IMR-90 (cell line): ENCODE data around the gene OPCML. TPM values are rescaled to one million over a fixed set of nuclear protein-coding genes. Genes with fewer than 3 reads are reported as not detected.

Experiments used
- ATAC-seq: fragments of 200-7000 bp; cut with Tn5 transposase; 2 replicates; pipeline ENCODE4 v1.9.1; 2020; ENCODE audit warnings: low read depth, mild to moderate bottlenecking, moderate library complexity
- BruUV-seq: library from RNA; stranded (reverse); fragments of 400-500 nt; replicated peaks from 2 replicates; lab custom pipeline; 2021; lab: Mats Ljungman, UMichigan
- CTCF ChIA-PET: fragments of 300-600 bp; formaldehyde crosslinking; extraction: SDS; loops from one replicate; lab custom pipeline; 2021; ENCODE audit warnings: antibody characterized with exemption; lab: Yijun Ruan, JAX
- POLR2A ChIA-PET: fragments of 300-600 bp; sonication (Branson Sonifier 250); formaldehyde crosslinking; loops from one replicate; lab custom pipeline; 2022; ENCODE audit warnings: antibody characterized with exemption; ENCODE audit not compliant: unreplicated experiment; lab: Charles Lee
- DNase-seq: peaks from one replicate; pipeline ENCODE4 v3.0.0; 2013
- H2AFZ ChIP-seq: replicated peaks from 2 replicates; pipeline ENCODE3; 2013; ENCODE audit warnings: low read length, mild to moderate bottlenecking; ENCODE audit not compliant: poor library complexity
- H2AK5ac ChIP-seq: 2 replicates; pipeline ENCODE4 v1.6.1; 2013; ENCODE audit warnings: low read depth, low read length, inconsistent platforms
- H2AK9ac ChIP-seq: replicated peaks from 2 replicates; pipeline ENCODE3; 2013; ENCODE audit warnings: mild to moderate bottlenecking, low read depth, low read length, moderate library complexity; ENCODE audit not compliant: poor library complexity
- H2BK120ac ChIP-seq: 2 replicates; pipeline ENCODE4 v1.6.1; 2013; ENCODE audit warnings: low read depth, low read length, inconsistent platforms
- H2BK15ac ChIP-seq: 3 replicates; pipeline ENCODE4 v1.6.1; 2013; ENCODE audit warnings: low read depth, low read length, inconsistent platforms
- H2BK20ac ChIP-seq: 2 replicates; pipeline ENCODE4 v1.6.1; 2013; ENCODE audit warnings: low read depth, mild to moderate bottlenecking, inconsistent platforms, low read length, moderate library complexity
- H2BK5ac ChIP-seq: 2 replicates; pipeline ENCODE4 v1.6.1; 2013; ENCODE audit warnings: mild to moderate bottlenecking, low read depth, low read length, inconsistent platforms; ENCODE audit not compliant: poor library complexity, severe bottlenecking
- H3K14ac ChIP-seq: replicated peaks from 2 replicates; pipeline ENCODE4 v1.6.1; 2013; ENCODE audit warnings: low read depth, low read length, inconsistent platforms
- H3K18ac ChIP-seq: 2 replicates; pipeline ENCODE4 v1.6.1; 2013; ENCODE audit warnings: low read depth, low read length, control low read depth
- H3K23ac ChIP-seq: 2 replicates; pipeline ENCODE4 v1.6.1; 2013; ENCODE audit warnings: low read depth, low read length, inconsistent platforms
- H3K27ac ChIP-seq: 2 replicates; pipeline ENCODE4 v1.5.1; 2013; ENCODE audit warnings: mild to moderate bottlenecking, control low read depth, low read length; ENCODE audit not compliant: insufficient read depth
- H3K27me3 ChIP-seq: 2 replicates; pipeline ENCODE4 v1.6.1; 2013; ENCODE audit warnings: low read length; ENCODE audit not compliant: control insufficient read depth, insufficient read depth
- H3K36me3 ChIP-seq: 2 replicates; pipeline ENCODE4 v1.6.1; 2013; ENCODE audit warnings: low read length, mixed read lengths; ENCODE audit not compliant: control insufficient read depth, insufficient read depth
- H3K4ac ChIP-seq: 2 replicates; pipeline ENCODE4 v1.6.1; 2013; ENCODE audit warnings: low read depth, low read length, inconsistent platforms
- H3K4me1 ChIP-seq: 2 replicates; pipeline ENCODE4 v1.6.1; 2013; ENCODE audit warnings: low read length, mixed read lengths; ENCODE audit not compliant: control insufficient read depth, insufficient read depth
- H3K4me2 ChIP-seq: 2 replicates; pipeline ENCODE4 v1.6.1; 2013; ENCODE audit warnings: low read depth, mild to moderate bottlenecking, control low read depth, low read length, moderate library complexity
- H3K4me3 ChIP-seq: 2 replicates; pipeline ENCODE4 v1.5.1; 2013; ENCODE audit warnings: low read depth, mild to moderate bottlenecking, control low read depth, low read length, moderate library complexity; ENCODE audit not compliant: insufficient read depth
- H3K56ac ChIP-seq: 2 replicates; pipeline ENCODE4 v1.6.1; 2013; ENCODE audit warnings: low read length, inconsistent platforms; ENCODE audit not compliant: insufficient read depth; ENCODE audit errors: extremely low read depth
- H3K79me1 ChIP-seq, 2 experiments: 2 replicates each; pipeline ENCODE4 v1.6.1; 2013; ENCODE audit warnings: low read length in 2 of 2, inconsistent platforms in 1 of 2, low read depth in 1 of 2
- H3K9ac ChIP-seq: 2 replicates; pipeline ENCODE4 v1.6.1; 2013; ENCODE audit warnings: low read depth, low read length, control low read depth
- H3K9me1 ChIP-seq: 2 replicates; pipeline ENCODE4 v1.6.1; 2013; ENCODE audit warnings: low read length, inconsistent platforms; ENCODE audit not compliant: insufficient read depth
- H3K9me3 ChIP-seq: 2 replicates; pipeline ENCODE4 v1.6.1; 2013; ENCODE audit warnings: low read length; ENCODE audit not compliant: control insufficient read depth, insufficient read depth
- H4K20me1 ChIP-seq: 2 replicates; pipeline ENCODE4 v1.6.1; 2013; ENCODE audit warnings: low read length, inconsistent platforms; ENCODE audit not compliant: insufficient read depth
- H4K5ac ChIP-seq: 2 replicates; pipeline ENCODE4 v1.6.1; 2013; ENCODE audit warnings: mild to moderate bottlenecking, low read depth, low read length, control low read depth
- H4K8ac ChIP-seq, 2 experiments: 2 replicates each; pipeline ENCODE4 v1.6.1; 2013; ENCODE audit warnings: low read depth in 2 of 2, low read length in 2 of 2, control low read depth in 1 of 2, inconsistent platforms in 1 of 2
- H4K91ac ChIP-seq: 2 replicates; pipeline ENCODE4 v1.6.1; 2013; ENCODE audit warnings: low read depth, low read length, inconsistent platforms; ENCODE audit not compliant: insufficient read depth
- BHLHE40 ChIP-seq: fragments of 150-350 bp; IDR thresholded peaks from 2 replicates; pipeline ENCODE4 v1.6.1; 2016; ENCODE audit warnings: mild to moderate bottlenecking, low read depth, low read length
- CEBPB ChIP-seq: IDR thresholded peaks from 2 replicates; pipeline ENCODE4 v1.6.1; 2012; ENCODE audit warnings: low read depth, low read length, improper control_type of control experiment
- CHD1 ChIP-seq: IDR thresholded peaks from 2 replicates; pipeline ENCODE4 v1.6.1; 2012; ENCODE audit warnings: low read depth, low read length, improper control_type of control experiment
- FOS ChIP-seq: fragments of 150-350 bp; IDR thresholded peaks from 2 replicates; pipeline ENCODE4 v1.6.1; 2016; ENCODE audit warnings: low read depth, low read length
- MAFK ChIP-seq: IDR thresholded peaks from 2 replicates; pipeline ENCODE4 v1.6.1; 2012; ENCODE audit warnings: low read depth, low read length, improper control_type of control experiment
- MXI1 ChIP-seq: IDR thresholded peaks from 2 replicates; pipeline ENCODE4 v1.6.1; 2012; ENCODE audit warnings: low read depth, mild to moderate bottlenecking, low read length, moderate library complexity, borderline replicate concordance
- NFE2L2 ChIP-seq: fragments of 150-350 bp; IDR thresholded peaks from 2 replicates; pipeline ENCODE4 v1.6.1; 2016; ENCODE audit warnings: low read depth, mild to moderate bottlenecking, low read length
- POLR2A ChIP-seq: IDR thresholded peaks from 2 replicates; pipeline ENCODE4 v1.6.1; 2012; ENCODE audit warnings: mild to moderate bottlenecking, low read depth, low read length
- RAD21 ChIP-seq: IDR thresholded peaks from 2 replicates; pipeline ENCODE4 v1.6.1; 2012; ENCODE audit warnings: low read length, improper control_type of control experiment
- RCOR1 ChIP-seq: IDR thresholded peaks from 2 replicates; pipeline ENCODE4 v1.6.1; 2012; ENCODE audit warnings: mild to moderate bottlenecking, low read length, improper control_type of control experiment; ENCODE audit not compliant: insufficient replicate concordance
- RFX5 ChIP-seq: IDR thresholded peaks from 2 replicates; pipeline ENCODE4 v1.8.0; 2012; ENCODE audit warnings: low read depth, mild to moderate bottlenecking, low read length, moderate library complexity
- SMC3 ChIP-seq: fragments of 150-350 bp; IDR thresholded peaks from 2 replicates; pipeline ENCODE4 v1.6.1; 2016; ENCODE audit warnings: low read depth, mild to moderate bottlenecking, antibody characterized with exemption, low read length, moderate library complexity
- WGBS, 2 experiments: methylation state at CpG; one replicate each; pipeline versions ENCODE4 v1.1.5 to v1.1.7; 2013; ENCODE audit warnings: missing lambda C conversion rate in 2 of 2; ENCODE audit not compliant: insufficient read length in 1 of 2; ENCODE audit errors: extremely low coverage in 2 of 2; 5-methylcytosine and 5-hydroxymethylcytosine counted together
- dilution Hi-C: fragments of 300-500 bp; cut with HindIII; formaldehyde crosslinking; loops from one replicate; pipeline ENCODE4 v1.14.3; 2018; ENCODE audit warnings: low sequenced_read_pairs; ENCODE audit not compliant: unreplicated experiment
- in situ Hi-C: fragments of 300-500 bp; cut with MboI; formaldehyde crosslinking; loops from 3 replicates; pipeline ENCODE4 v1.14.3; 2019; ENCODE audit warnings: low sequenced_read_pairs, inconsistent platforms, mixed read lengths
- intact Hi-C: fragments of 100-400 bp; cut with micrococcal nuclease; formaldehyde crosslinking; loops from 2 replicates; pipeline ENCODE4 v1.10.0; 2022
- polyA plus RNA-seq, 3 experiments: library from polyadenylated mRNA; depleted of rRNA; stranded (reverse); fragments of >200 nt; gene quantifications; 2 replicates each; pipeline ENCODE4 v1.2.3, GENCODE V29; 2012; ENCODE audit warnings: low replicate concordance in 1 of 3
- total RNA-seq: library from RNA; depleted of rRNA; stranded (reverse); fragments of >200 nt; gene quantifications from 2 replicates; pipeline ENCODE4 v1.2.3, GENCODE V29; 2012
- TF ChIP-seq, protein P1 (sequence below): conservative IDR thresholded peaks from 2 replicates; pipeline ENCODE4 v1.5.1; 2012; ENCODE audit warnings: mild to moderate bottlenecking, low read depth, low read length, improper control_type of control experiment
- TF ChIP-seq, protein P2 (sequence below): fragments of 150-350 bp; IDR thresholded peaks from 2 replicates; pipeline ENCODE4 v1.6.1; 2017; ENCODE audit warnings: mild to moderate bottlenecking, antibody characterized with exemption, low read length, low read depth

The OPCML gene
- total and polyA plus RNA-seq, 2 of the 4 experiments (the other 2 are of a cell fraction), result under 0.01 to 2.6 TPM

DNA sequence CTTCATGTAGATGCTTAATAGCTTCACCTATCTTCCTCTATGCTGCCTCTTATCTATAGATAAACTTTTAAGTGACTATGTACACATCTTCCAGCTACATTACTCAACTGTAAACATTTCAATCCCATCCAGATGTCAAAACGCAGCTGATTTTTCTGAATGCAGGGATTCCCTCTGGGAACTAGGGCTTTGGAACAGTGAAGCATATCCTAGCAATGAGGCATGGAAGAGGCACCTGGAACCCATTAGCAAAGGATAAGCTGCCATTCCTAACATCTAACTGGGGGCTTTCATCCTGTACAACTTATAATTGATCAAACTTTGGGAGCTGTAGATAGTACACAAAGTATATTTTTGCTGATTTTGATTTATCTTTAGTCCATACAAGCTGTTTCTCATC lies 40.8 kb upstream of the OPCML start:
- no peak overlapping the region for H3K14ac ChIP-seq
- H4K5ac ChIP-seq, result no peak overlapping the region
- TF ChIP-seq NFE2L2, result no peak
- no peak for TF ChIP-seq SMC3
- no peak for TF ChIP-seq RAD21
- TF ChIP-seq FOS, result no peak
- TF ChIP-seq, protein P1, sequence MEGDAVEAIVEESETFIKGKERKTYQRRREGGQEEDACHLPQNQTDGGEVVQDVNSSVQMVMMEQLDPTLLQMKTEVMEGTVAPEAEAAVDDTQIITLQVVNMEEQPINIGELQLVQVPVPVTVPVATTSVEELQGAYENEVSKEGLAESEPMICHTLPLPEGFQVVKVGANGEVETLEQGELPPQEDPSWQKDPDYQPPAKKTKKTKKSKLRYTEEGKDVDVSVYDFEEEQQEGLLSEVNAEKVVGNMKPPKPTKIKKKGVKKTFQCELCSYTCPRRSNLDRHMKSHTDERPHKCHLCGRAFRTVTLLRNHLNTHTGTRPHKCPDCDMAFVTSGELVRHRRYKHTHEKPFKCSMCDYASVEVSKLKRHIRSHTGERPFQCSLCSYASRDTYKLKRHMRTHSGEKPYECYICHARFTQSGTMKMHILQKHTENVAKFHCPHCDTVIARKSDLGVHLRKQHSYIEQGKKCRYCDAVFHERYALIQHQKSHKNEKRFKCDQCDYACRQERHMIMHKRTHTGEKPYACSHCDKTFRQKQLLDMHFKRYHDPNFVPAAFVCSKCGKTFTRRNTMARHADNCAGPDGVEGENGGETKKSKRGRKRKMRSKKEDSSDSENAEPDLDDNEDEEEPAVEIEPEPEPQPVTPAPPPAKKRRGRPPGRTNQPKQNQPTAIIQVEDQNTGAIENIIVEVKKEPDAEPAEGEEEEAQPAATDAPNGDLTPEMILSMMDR, result no peak
- TF ChIP-seq POLR2A, result no peak
- TF ChIP-seq, protein P2, sequence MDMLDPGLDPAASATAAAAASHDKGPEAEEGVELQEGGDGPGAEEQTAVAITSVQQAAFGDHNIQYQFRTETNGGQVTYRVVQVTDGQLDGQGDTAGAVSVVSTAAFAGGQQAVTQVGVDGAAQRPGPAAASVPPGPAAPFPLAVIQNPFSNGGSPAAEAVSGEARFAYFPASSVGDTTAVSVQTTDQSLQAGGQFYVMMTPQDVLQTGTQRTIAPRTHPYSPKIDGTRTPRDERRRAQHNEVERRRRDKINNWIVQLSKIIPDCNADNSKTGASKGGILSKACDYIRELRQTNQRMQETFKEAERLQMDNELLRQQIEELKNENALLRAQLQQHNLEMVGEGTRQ, result no peak
- TF ChIP-seq RCOR1, result no peak
- TF ChIP-seq MXI1, result no peak
- TF ChIP-seq BHLHE40, result no peak
- no peak for TF ChIP-seq CEBPB
- no peak for TF ChIP-seq MAFK
- TF ChIP-seq RFX5, result no peak
- no peak for TF ChIP-seq CHD1
- dilution Hi-C loops (no loop called here), intact Hi-C loops (no loop called here), in situ Hi-C loops (no loop called here)
- no peaks in the 10 kb centered on the region for H3K36me3 ChIP-seq
- CTCF ChIA-PET, result no interaction called here
- no peak for DNase-seq
- H4K8ac ChIP-seq, result no peak overlapping the region
- no peaks in the 10 kb centered on the region for H3K79me1 ChIP-seq
- no TSS peak for BruUV-seq
- no peak overlapping the region for H3K27ac ChIP-seq
- no peak overlapping the region for H3K4me2 ChIP-seq
- POLR2A ChIA-PET, result no interaction called here
- no peak overlapping the region for H2BK20ac ChIP-seq
- H3K4ac ChIP-seq, result no peak overlapping the region
- no peak overlapping the region for H3K18ac ChIP-seq
- H2BK5ac ChIP-seq, result no peak overlapping the region
- H4K91ac ChIP-seq, result no peak overlapping the region
- H3K9me3 ChIP-seq, result peaks cover 20% of the 10 kb centered on the region
- no peaks in the 10 kb centered on the region for H4K20me1 ChIP-seq
- H3K27me3 ChIP-seq, result no peaks in the 10 kb centered on the region
- H2BK120ac ChIP-seq, result no peak overlapping the region
- no peak overlapping the region for H3K23ac ChIP-seq
- no CpG with 5 or more reads among the region's 1 CpG for WGBS, 2 experiments
- no peak for ATAC-seq
- H3K4me1 ChIP-seq, result no peaks in the 10 kb centered on the region
- no peak overlapping the region for H2AFZ ChIP-seq
- no peak overlapping the region for H3K4me3 ChIP-seq
- no peak overlapping the region for H3K56ac ChIP-seq
- no peaks in the 10 kb centered on the region for H3K9me1 ChIP-seq
- no peak overlapping the region for H3K9ac ChIP-seq
- no peak overlapping the region for H2AK5ac ChIP-seq
- no peak overlapping the region for H2BK15ac ChIP-seq
- H2AK9ac ChIP-seq, result no peak overlapping the region
